ENCODE data around the gene CNTN5.

CNTN5 gene

DNA sequence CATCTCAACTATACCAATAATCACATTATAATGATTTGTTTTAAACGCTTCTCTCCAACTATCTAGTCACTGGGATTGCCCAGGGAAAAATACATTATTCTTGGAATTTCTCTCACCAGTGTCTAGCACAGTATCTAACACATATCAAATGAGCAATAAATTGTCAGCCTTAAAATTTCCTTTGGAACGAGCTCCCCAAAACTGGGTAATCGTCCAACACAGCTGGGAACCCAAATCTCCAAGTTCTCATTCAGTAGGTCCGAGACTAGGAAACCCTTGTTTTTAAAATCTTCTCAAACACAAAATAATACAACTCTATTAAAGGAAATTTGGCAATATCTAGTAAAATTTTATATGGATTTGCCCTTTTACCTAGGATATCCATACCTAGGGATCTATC lies 1338.5 kb downstream of the CNTN5 start:
- DNase-seq = no peak

DNA sequence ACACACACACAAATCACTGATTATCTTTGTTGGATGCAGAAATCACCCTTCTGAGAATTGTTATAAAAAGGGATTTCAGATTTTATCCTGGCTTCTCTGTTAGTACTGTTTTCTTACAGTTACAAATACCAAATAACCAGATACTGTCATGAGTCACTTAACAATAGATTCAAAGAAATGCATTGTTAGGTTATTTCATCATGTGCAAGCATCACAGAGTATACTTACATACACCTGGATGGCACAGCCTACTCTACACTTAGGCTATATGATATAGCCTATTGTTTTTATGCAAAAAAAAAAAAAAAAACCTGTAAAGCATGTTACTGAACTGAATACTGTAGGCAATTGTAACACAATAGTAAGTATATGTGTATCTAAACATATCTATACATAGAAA lies 1347.1 kb downstream of the CNTN5 start:
- no peak for DNase-seq

DNA sequence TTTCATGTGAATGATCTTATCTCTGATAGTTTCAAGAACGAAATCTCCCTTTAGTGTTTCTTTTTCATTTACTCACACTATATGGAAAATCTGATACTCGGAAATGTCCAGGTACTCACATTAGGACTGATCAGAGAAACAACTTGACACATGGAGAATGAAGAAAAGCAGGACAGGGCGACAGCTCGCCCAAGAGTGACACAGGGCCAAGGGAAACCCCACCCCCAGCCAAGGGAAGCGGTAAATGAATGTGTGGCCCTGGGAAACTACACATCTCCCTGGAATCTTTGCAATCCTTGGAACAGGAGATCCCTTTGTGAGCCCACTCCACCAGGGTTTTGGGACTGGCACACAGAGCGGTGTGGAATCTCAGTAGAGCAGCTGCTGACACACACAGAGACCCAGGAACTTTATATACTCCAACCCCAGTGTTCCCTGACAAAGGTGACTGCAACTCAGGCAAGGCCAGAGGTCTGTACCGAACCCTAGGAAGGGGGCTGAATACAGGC lies 1362.7 kb downstream of the CNTN5 start:
- DNase-seq = no peak

DNA sequence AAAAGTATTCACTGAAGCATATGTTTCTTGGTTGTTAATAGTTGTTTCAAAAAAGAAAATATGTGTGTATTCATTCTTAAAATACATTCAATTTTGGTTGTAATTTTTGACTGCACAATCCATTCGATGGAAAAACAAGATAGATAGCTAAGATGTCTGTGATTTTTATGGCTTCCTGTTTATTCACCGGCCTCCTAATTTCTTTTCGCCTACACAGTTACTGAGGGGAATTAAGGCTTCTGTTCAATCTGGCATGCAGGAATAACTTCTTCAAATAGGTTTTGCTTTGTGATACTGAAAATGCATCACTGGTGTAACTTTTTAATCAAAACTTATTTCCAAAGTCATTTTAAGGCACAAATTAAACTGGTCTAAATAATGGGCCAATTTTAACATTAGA lies 1375.5 kb downstream of the CNTN5 start:
- no peak for DNase-seq

- DNase-seq = no peak
These were observed 1376.7 kb downstream of the CNTN5 start for GRCh38 chr11:100397401-100397800.

GRCh38 chr11:100403816-100404215 lies 1383.1 kb downstream of the CNTN5 start:
- DNase-seq = no peak

DNA sequence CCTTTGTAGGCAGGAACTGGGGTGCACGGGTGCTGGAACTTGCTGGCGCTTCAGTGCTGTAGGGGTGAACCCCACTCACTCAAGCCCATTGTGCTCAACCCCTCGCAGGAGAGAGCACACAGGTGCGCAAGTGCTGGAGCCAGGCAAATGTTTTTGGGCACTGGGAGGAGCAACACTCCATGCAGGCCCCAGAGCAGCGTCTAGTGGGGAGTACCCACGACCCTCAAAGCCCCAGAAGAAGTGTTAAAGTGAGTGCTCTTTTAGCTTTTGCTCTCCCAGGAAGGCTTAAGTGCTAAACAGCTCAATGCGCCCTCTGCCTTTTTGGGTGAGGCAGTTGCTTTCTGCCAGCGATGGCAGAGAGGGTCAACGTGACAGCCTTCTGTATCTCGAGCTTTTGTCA lies 1384.2 kb downstream of the CNTN5 start:
- DNase-seq = no peak
